Transverse colon (tissue), 3 donors: ENCODE data around the gene MCTP2.

Experiments
- CTCF ChIP-seq, 5 experiments: fragments of 200-600 bp in 3 of 5; fragments of 450-650 bp in 2 of 5; sonication (generic) in 3 of 5; IDR thresholded peaks; 1 replicate in 2 of 5; 2 replicates in 3 of 5; pipeline ENCODE4 v1.5.1; 2016 to 2017; ENCODE audit warnings: antibody characterized with exemption in 5 of 5, inconsistent platforms in 3 of 5, mild to moderate bottlenecking in 2 of 5, moderate library complexity in 1 of 5
- EP300 ChIP-seq: sonication (generic); formaldehyde crosslinking; IDR thresholded peaks from one replicate; pipeline ENCODE4 v1.6.1; 2017; ENCODE audit warnings: antibody characterized with exemption, low read depth
- POLR2A ChIP-seq: fragments of 450-650 bp; IDR thresholded peaks from one replicate; pipeline ENCODE4 v1.6.1; 2016; ENCODE audit warnings: antibody characterized with exemption, mild to moderate bottlenecking, moderate library complexity

DNA sequence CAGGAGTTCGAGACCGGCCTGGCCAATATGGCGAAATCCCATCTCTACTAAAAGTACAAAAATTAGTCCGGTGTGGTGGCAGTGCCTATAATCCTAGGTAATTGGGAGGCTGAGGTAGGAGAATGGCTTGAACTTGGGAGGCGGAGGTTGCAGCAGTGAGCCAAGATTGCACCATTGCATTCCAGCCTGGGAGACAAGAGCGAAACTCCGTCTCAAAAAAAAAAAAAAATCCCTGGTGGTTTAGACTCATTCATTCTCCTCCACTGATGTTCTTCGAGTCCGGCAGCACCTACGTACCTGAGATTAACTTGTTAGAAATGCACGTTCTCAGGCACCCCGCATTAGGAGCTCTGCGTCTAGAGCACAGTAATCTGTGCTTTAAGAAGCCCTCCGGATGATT lies 3.7 kb downstream of the MCTP2 start:
- no peak for TF ChIP-seq POLR2A
- no peak for TF ChIP-seq CTCF (IDR thresholded peaks at IDR 0.05)
- no peak for TF ChIP-seq EP300
